Measurements from ENCODE around the gene CLMN.

CLMN gene

GRCh38 chr14:95261616-95262510 lies 57.8 kb downstream of the CLMN start:
- peak; percentile 14 for DNase-seq (ENCODE audit: low read depth, low spot score)

GRCh38 chr14:95260537-95261361 lies 59.0 kb downstream of the CLMN start:
- DNase-seq (ENCODE audit: low read depth, low spot score), result peak; percentile 78

- no peak for DNase-seq (ENCODE audit: low read depth, low spot score)
These were observed 60.7 kb downstream of the CLMN start for GRCh38 chr14:95258754-95259593.

GRCh38 chr14:95258156-95258555 lies 61.6 kb downstream of the CLMN start:
- no peak for DNase-seq (ENCODE audit: low read depth, low spot score)

- DNase-seq (ENCODE audit: low read depth, low spot score), result no peak
These were observed 62.2 kb downstream of the CLMN start for GRCh38 chr14:95257521-95257920.

GRCh38 chr14:95256776-95257060 lies 63.0 kb downstream of the CLMN start:
- DNase-seq (ENCODE audit: low read depth, low spot score), result no peak

GRCh38 chr14:95256002-95256775 lies 63.5 kb downstream of the CLMN start:
- peak; percentile 48 for DNase-seq (ENCODE audit: low read depth, low spot score)

- DNase-seq (ENCODE audit: low read depth, low spot score), result peak; percentile 68
These were observed 64.2 kb downstream of the CLMN start for GRCh38 chr14:95255487-95255886.

- DNase-seq (ENCODE audit: low read depth, low spot score), result no peak
These were observed 64.7 kb downstream of the CLMN start for GRCh38 chr14:95255013-95255412.

- DNase-seq (ENCODE audit: low read depth, low spot score), result no peak
These were observed 65.4 kb downstream of the CLMN start for GRCh38 chr14:95254288-95254687.

GRCh38 chr14:95253039-95253630 lies 66.6 kb downstream of the CLMN start:
- no peak for DNase-seq (ENCODE audit: low read depth, low spot score)

- no peak for DNase-seq (ENCODE audit: low read depth, low spot score)
These were observed 67.5 kb downstream of the CLMN start for GRCh38 chr14:95252219-95252618.

- no peak for DNase-seq (ENCODE audit: low read depth, low spot score)
These were observed 68.8 kb downstream of the CLMN start for GRCh38 chr14:95250936-95251335.

GRCh38 chr14:95250140-95250769 lies 69.5 kb downstream of the CLMN start:
- no peak for DNase-seq (ENCODE audit: low read depth, low spot score)

GRCh38 chr14:95248432-95248831 lies 71.3 kb downstream of the CLMN start:
- peak; percentile 47 for DNase-seq (ENCODE audit: low read depth, low spot score)

- no peak for DNase-seq (ENCODE audit: low read depth, low spot score)
These were observed 72.8 kb downstream of the CLMN start for GRCh38 chr14:95246870-95247269.

- DNase-seq (ENCODE audit: low read depth, low spot score), result no peak
These were observed 74.4 kb downstream of the CLMN start for GRCh38 chr14:95245334-95245733.

GRCh38 chr14:95244587-95244986 lies 75.1 kb downstream of the CLMN start:
- no peak for DNase-seq (ENCODE audit: low read depth, low spot score)

- DNase-seq (ENCODE audit: low read depth, low spot score), result no peak
These were observed 76.8 kb downstream of the CLMN start for GRCh38 chr14:95242870-95243269.
